Measurements from ENCODE around the gene HOXA6.

Gene HOXA6

GRCh38 chr7:27107391-27108381 is 39.9 kb downstream of the HOXA6 start:
- no peak for FAIRE-seq

DNA sequence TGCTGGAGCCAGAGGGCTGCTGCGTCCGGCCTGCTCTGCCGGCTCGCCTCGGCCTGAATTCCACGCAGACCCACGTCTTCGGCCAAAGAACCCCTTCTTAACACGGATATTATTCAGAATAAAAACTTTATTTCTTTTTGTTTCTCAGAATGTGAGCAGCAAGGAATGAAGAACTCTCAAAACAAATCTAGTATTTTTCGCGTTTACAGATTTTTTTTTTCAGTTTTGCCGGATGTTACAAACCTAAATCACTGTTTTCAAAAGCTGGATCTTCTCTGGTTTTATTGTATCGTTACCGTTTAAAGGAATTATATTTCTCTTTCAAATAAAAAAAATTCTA is 40.7 kb downstream of the HOXA6 start:
- no peak for FAIRE-seq

GRCh38 chr7:27106181-27106900 is 41.2 kb downstream of the HOXA6 start:
- no peak for FAIRE-seq

- no peak for FAIRE-seq
These were observed 42.1 kb downstream of the HOXA6 start for GRCh38 chr7:27105301-27106031.

DNA sequence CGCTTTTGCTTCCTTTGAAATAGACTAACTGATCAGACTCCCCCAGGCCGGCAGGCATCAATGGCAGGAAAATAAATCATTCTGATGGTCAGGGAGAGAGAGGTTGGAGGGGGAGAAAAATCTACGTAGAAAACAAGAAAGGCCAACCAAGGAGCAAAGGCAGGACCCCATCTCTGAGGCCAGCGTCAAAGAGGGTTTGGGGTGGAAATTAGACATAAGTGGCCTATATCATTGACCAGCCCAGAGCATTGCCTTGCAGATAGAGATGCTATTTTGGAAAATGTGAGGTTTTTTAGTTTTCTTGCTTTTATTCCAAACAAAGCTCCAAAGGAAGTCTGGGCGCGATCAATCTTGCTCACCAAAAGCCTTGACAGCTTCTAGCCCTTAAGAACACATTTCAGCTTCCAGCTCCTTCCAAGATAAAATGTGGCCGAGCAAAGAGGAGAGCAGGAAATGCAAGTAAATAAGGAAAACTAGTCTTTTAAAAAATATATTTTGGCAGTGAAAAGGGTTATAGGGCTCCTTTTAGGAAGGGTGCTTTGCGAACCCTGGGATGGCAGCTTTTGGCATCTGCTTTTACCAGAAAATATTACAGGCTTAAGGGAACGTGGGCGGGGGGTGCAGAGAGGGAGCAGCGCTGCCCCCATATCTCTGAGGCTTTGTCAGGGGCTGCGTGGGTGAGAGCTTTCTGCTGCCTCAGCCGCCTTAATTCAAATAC is 43.1 kb downstream of the HOXA6 start:
- no peak for FAIRE-seq

DNA sequence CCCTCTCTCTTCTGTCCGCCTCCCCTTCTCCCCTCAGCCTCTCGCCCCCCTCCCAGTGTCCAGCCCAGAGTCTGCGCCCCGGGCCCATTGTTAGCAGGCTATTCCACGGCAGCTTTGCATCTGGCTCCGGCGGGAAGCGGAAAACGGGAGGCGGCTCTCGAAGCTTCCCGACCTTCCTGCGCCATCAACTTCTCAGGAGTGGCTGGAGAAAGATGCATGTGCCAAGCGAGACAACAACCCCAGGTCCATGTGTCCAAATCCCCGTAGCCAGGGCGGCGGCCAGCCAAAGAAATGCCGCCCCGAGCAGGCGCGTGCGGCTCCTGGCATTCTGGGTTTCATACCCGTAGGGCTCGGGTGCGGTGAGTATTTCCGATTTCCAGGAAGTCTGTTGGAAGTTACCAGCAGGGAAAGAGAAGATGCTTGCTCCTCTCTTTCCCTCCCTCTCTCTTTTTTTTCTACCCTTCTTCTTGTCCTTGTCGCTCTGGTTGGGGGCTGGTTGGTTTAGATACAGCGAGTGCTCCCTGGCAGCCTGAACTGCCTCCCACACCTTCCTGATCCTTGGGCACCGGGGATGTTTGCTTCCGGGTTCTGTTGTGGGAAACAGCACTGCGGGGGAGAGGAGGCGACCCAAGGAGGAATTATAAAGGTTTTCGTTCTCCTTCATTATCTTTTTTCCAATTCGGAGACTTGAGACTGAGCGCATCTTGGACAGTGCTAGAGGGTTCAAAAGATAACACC is 43.9 kb downstream of the HOXA6 start:
- no peak for FAIRE-seq

GRCh38 chr7:27102581-27103442 is 44.8 kb downstream of the HOXA6 start, which contains the start of gene HOXA2:
TSS of gene HOXA2 (minus strand) at chr7:27102683. CDS start at chr7:27102500, 183 bp downstream.
- no peak for FAIRE-seq

GRCh38 chr7:27101957-27102580 is 45.5 kb downstream of the HOXA6 start:
- no peak for FAIRE-seq

DNA sequence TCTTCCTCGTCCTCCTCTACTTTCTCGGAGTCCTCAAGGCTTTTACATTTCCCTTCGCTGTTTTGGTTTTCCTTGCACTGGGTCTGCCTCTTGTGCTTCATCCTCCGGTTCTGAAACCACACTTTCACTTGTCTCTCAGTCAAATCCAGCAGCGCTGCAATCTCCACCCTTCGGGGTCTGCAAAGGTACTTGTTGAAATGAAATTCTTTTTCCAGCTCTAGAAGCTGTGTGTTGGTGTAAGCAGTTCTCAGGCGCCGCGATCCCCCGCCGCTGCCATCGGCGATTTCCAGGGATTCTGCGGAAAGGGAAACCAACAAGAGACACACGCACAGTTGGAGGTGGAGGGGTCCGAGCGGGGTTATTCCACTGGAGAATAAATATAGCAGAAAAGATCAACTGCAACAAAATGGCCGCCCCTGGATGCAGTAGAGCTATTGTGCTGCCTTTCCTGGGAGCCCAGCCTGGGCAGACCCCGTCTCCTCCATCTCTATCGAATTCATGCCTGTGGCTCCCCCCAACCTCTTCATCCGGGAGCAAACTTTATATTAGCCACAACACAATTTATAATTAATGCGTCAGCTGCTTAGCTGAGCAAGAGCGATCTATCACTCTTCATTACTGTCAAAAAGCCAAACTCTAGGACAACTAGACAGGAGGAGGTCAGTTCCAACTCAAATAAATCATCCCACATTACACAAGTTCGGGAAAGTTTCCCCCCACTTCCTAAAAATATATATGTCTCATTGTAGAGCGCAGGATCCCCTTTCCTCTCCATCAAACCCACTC is 46.2 kb downstream of the HOXA6 start:
- FAIRE-seq, result no peak

DNA sequence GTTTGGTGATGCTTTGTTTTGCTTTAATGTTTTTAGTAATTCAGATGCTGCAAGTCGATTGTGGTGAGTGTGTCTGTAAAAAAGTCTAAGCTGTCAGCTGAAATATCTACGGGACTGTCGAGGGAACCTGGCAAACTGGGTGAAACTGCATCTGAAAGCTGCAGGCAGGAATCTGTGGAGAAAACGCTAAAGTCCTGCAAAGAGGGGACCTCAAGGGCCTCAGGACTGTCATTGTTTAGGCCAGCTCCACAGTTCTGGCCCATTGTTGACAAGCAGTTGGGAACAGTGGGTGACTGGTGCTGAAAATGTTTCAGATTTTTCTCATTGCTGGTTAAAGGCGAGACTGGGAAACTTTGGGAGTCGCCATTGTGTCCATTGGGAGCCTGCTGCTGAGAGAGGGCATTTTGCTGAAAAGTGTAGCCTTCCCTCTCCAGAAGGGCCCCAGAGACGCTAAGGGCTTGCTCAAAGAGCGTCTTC is 46.8 kb downstream of the HOXA6 start:
- FAIRE-seq, result no peak

GRCh38 chr7:27099453-27100370 is 47.9 kb downstream of the HOXA6 start:
- FAIRE-seq, result no peak

DNA sequence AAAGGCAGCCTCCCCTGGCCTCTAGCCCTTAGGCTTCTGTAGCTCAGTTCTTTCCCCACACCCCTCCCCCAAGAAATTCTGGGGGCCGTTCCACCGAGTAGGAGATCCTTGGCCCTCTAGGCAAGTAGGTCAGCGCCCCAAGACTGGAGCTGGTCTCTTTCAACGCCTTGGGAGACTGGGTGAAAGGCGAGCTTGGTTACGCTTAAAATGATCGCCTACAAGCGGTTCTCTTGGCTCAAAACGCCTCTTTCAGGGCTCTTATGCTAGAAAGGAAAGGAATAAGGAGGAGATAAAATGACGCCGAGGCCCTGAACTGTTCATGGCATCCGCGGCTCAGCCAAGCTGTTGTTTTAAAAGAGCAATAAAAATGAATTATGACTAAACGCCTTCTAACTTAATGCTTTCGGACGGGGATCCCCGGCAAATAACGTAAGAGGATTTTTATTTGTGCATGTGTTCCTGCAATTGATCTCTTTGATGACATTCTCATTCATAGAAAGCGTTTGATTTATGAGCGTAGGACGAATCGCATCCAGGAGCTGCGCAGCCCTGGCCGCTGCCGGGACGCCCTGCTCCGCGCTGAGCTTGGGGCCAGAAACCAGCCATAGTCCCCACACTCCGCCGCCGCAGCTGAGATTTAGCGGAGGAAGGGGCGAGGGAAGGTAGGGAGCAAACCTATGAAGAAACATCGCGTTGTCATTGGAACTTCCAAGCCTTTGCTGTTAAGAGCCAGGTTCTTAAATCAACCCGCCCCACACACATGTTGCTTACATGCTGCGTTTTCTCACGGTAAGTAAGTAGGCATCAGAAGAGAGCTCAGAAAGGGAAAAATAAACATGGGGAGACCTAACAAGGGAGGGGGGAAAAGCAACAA is 48.8 kb downstream of the HOXA6 start:
- FAIRE-seq, result no peak

- FAIRE-seq, result no peak
These were observed 49.6 kb downstream of the HOXA6 start for GRCh38 chr7:27097686-27098577.

- FAIRE-seq, result no peak
These were observed 50.6 kb downstream of the HOXA6 start for GRCh38 chr7:27096768-27097514.
